Fibroblast of lung (primary cell): Measurements from ENCODE around the gene TNFSF18. TPM values are rescaled to one million over a fixed set of nuclear protein-coding genes. Genes with fewer than 3 reads are reported as not detected.

Experiments used
- polyA plus RNA-seq, 2 donors: library from polyadenylated mRNA; depleted of rRNA in 1 of 2; stranded (reverse) in 1 of 2; unstranded in 1 of 2; fragments of >200 nt; gene quantifications; 2 replicates each; pipeline ENCODE4 v1.2.1, GENCODE V29; 2011 to 2012; ENCODE audit warnings: missing spikeins in 1 of 2
- total RNA-seq: library from RNA; depleted of rRNA; stranded (reverse); fragments of >200 nt; gene quantifications from 2 replicates; pipeline ENCODE4 v1.2.1, GENCODE V29; 2014

Gene TNFSF18
- total and polyA plus RNA-seq, 2 donors (not counting 1 experiment from before 2014, with no cell fraction given): 0.33 to 5.5 TPM

Other genes starting within 250 kb of the TNFSF18 start
- 1.3 and 3.3 TPM in 2 replicates for gene TNFSF4, start 156.4 kb upstream of the TNFSF18 start, total RNA-seq
- 2.0 and 20.9 TPM in 2 replicates for gene TNFSF4, start 156.4 kb upstream of the TNFSF18 start, polyA plus RNA-seq